ENCODE measurements around the gene ACOT11. TPM values are rescaled to one million over a fixed set of nuclear protein-coding genes. Genes with fewer than 3 reads are reported as not detected.

Gene ACOT11
- total and polyA plus RNA-seq, 7 experiments from 2014 or later = 0.06 to 2.3 (median 0.87) TPM; not detected in 1

- intact Hi-C loops (cut with micrococcal nuclease) = no loop called here
- Mint-ChIP-seq H3K27ac (peak overlapping the region in 1 of 9 donors; percentile 46), H3K4me3 (no peak overlapping the region), H3K36me3 (no peaks in the 10 kb centered on the region), H3K4me1 (peaks cover 0 to 12% (median 2%) of the 10 kb centered on the region in 7 donors), H3K27me3 (peaks cover 0 to 4% (median 0%) of the 10 kb centered on the region in 5 donors), H3K9me3 (no peaks in the 10 kb centered on the region)
- no peaks in the 10 kb centered on the region for H3K27me3 ChIP-seq (ENCODE audit: control insufficient read depth in 2 of 2, insufficient read depth in 2 of 2, low read length in 2 of 2)
- H3K36me3 ChIP-seq (ENCODE audit: control insufficient read depth in 2 of 3, insufficient read depth in 3 of 3, low read length in 3 of 3) = no peaks in the 10 kb centered on the region
- no peak for DNase-seq
- H3K27ac ChIP-seq (ENCODE audit: low read depth, low read length) = no peak overlapping the region
- no peaks in the 10 kb centered on the region for H3K9me3 ChIP-seq (ENCODE audit: control insufficient read depth in 2 of 3, low read length in 3 of 3)
- H3K4me3 ChIP-seq (ENCODE audit: low read length) = no peak overlapping the region
- ChIA-PET CTCF (interaction anchor here (0.7 kb wide), 1 partner anchor 304 kb away, joined by 3 read pairs; no protein-coding TSS in a partner anchor), POLR2A (no interaction called here)
- ATAC-seq = no peak
- H3K4me1 ChIP-seq (ENCODE audit: control insufficient read depth in 2 of 2, insufficient read depth in 2 of 2, low read length in 2 of 2) = no peaks in the 10 kb centered on the region
These were observed 21.3 kb downstream of the ACOT11 start for GRCh38 chr1:54569339-54569738.

- peaks cover 0 to 4% (median 0%) of the 10 kb centered on the region in 5 donors for H3K27me3 Mint-ChIP-seq
- Histone ChIP-seq H3K27me3 (ENCODE audit: control insufficient read depth in 2 of 2, insufficient read depth in 2 of 2, low read length in 2 of 2) (no peaks in the 10 kb centered on the region), H3K36me3 (ENCODE audit: control insufficient read depth in 2 of 3, insufficient read depth in 3 of 3, low read length in 3 of 3) (no peaks in the 10 kb centered on the region), H3K4me3 (ENCODE audit: low read length) (no peak overlapping the region), H3K27ac (ENCODE audit: low read depth, low read length) (no peak overlapping the region), H3K9me3 (ENCODE audit: control insufficient read depth in 2 of 3, low read length in 3 of 3) (no peaks in the 10 kb centered on the region), H3K4me1 (ENCODE audit: control insufficient read depth in 2 of 2, insufficient read depth in 2 of 2, low read length in 2 of 2) (no peaks in the 10 kb centered on the region)
- no peak for ATAC-seq
- no peaks in the 10 kb centered on the region for H3K9me3 Mint-ChIP-seq
- H3K4me3 Mint-ChIP-seq = no peak overlapping the region
- DNase-seq = no peak
- intact Hi-C loops (cut with micrococcal nuclease) = no loop called here
- no peak overlapping the region for H3K27ac Mint-ChIP-seq
- no peaks in the 10 kb centered on the region for H3K36me3 Mint-ChIP-seq
- POLR2A ChIA-PET = interaction anchor here (0.6 kb wide), 1 partner anchor 71 kb away, joined by 3 read pairs; no protein-coding TSS in a partner anchor
- CTCF ChIA-PET = no interaction called here
- peaks cover 0 to 12% (median 0%) of the 10 kb centered on the region in 7 donors for H3K4me1 Mint-ChIP-seq
These were observed 22.1 kb downstream of the ACOT11 start for GRCh38 chr1:54570161-54570560.

- CTCF ChIA-PET = no interaction called here
- intact Hi-C loops (cut with micrococcal nuclease) = no loop called here
- peak overlapping the region in 1 of 9 donors; percentile 23 for H3K27ac Mint-ChIP-seq
These were observed 23.3 kb downstream of the ACOT11 start for GRCh38 chr1:54571326-54571725.

GRCh38 chr1:54571803-54572541, 23.9 kb downstream of the ACOT11 start:
- H3K9me3 ChIP-seq (ENCODE audit: control insufficient read depth in 2 of 3, low read length in 3 of 3) = no peaks in the 10 kb centered on the region
- no peaks in the 10 kb centered on the region for H3K36me3 ChIP-seq (ENCODE audit: control insufficient read depth in 2 of 3, insufficient read depth in 3 of 3, low read length in 3 of 3)
- no peaks in the 10 kb centered on the region for H3K36me3 Mint-ChIP-seq
- H3K4me1 Mint-ChIP-seq = peaks cover 0 to 12% (median 0%) of the 10 kb centered on the region in 7 donors
- peak overlapping the region in 1 of 9 donors; percentile 23 for H3K27ac Mint-ChIP-seq
- intact Hi-C loops (cut with micrococcal nuclease) = no loop called here
- no peak overlapping the region for H3K27ac ChIP-seq (ENCODE audit: low read depth, low read length)
- H3K9me3 Mint-ChIP-seq = no peaks in the 10 kb centered on the region
- H3K4me1 ChIP-seq (ENCODE audit: control insufficient read depth in 2 of 2, insufficient read depth in 2 of 2, low read length in 2 of 2) = no peaks in the 10 kb centered on the region
- no peak overlapping the region for H3K4me3 Mint-ChIP-seq
- no peaks in the 10 kb centered on the region for H3K27me3 ChIP-seq (ENCODE audit: control insufficient read depth in 2 of 2, insufficient read depth in 2 of 2, low read length in 2 of 2)
- H3K27me3 Mint-ChIP-seq = peaks cover 0 to 1% (median 0%) of the 10 kb centered on the region in 5 donors
- ChIA-PET CTCF (no interaction called here), POLR2A (no interaction called here)
- DNase-seq (no peak), ATAC-seq (no peak)
- no peak overlapping the region for H3K4me3 ChIP-seq (ENCODE audit: low read length)

More at GRCh38 chr1:54571326-54571725, 23.3 kb downstream of the ACOT11 start:
- H3K4me3 ChIP-seq (ENCODE audit: low read length) = no peak overlapping the region
- no peak overlapping the region for H3K27ac ChIP-seq (ENCODE audit: low read depth, low read length)
- Mint-ChIP-seq H3K27me3 (peaks cover 0 to 4% (median 0%) of the 10 kb centered on the region in 5 donors), H3K4me1 (peaks cover 0 to 12% (median 0%) of the 10 kb centered on the region in 7 donors), H3K36me3 (no peaks in the 10 kb centered on the region), H3K4me3 (no peak overlapping the region), H3K9me3 (no peaks in the 10 kb centered on the region)
- H3K36me3 ChIP-seq (ENCODE audit: control insufficient read depth in 2 of 3, insufficient read depth in 3 of 3, low read length in 3 of 3) = no peaks in the 10 kb centered on the region
- POLR2A ChIA-PET = no interaction called here
- DNase-seq (no peak), ATAC-seq (no peak)
- no peaks in the 10 kb centered on the region for H3K9me3 ChIP-seq (ENCODE audit: control insufficient read depth in 2 of 3, low read length in 3 of 3)
- H3K4me1 ChIP-seq (ENCODE audit: control insufficient read depth in 2 of 2, insufficient read depth in 2 of 2, low read length in 2 of 2) = no peaks in the 10 kb centered on the region
- H3K27me3 ChIP-seq (ENCODE audit: control insufficient read depth in 2 of 2, insufficient read depth in 2 of 2, low read length in 2 of 2) = no peaks in the 10 kb centered on the region

- no peak overlapping the region for H3K4me3 ChIP-seq (ENCODE audit: low read length)
- DNase-seq (no peak), ATAC-seq (no peak)
- ChIA-PET POLR2A (no interaction called here), CTCF (no interaction called here)
- H3K9me3 Mint-ChIP-seq = peaks cover 0 to under 1% (median 0%) of the 10 kb centered on the region in 11 donors
- H3K36me3 ChIP-seq (ENCODE audit: control insufficient read depth in 2 of 3, insufficient read depth in 3 of 3, low read length in 3 of 3) = no peaks in the 10 kb centered on the region
- H3K27ac ChIP-seq (ENCODE audit: low read depth, low read length) = no peak overlapping the region
- H3K4me1 Mint-ChIP-seq = peaks cover 0 to 12% (median 0%) of the 10 kb centered on the region in 7 donors
- H3K36me3 Mint-ChIP-seq = no peaks in the 10 kb centered on the region
- no peaks in the 10 kb centered on the region for H3K27me3 ChIP-seq (ENCODE audit: control insufficient read depth in 2 of 2, insufficient read depth in 2 of 2, low read length in 2 of 2)
- no peaks in the 10 kb centered on the region for H3K4me1 ChIP-seq (ENCODE audit: control insufficient read depth in 2 of 2, insufficient read depth in 2 of 2, low read length in 2 of 2)
- H3K4me3 Mint-ChIP-seq = no peak overlapping the region
- H3K27me3 Mint-ChIP-seq = peaks cover 0 to 1% (median 0%) of the 10 kb centered on the region in 5 donors
- intact Hi-C loops (cut with micrococcal nuclease) = no loop called here
- H3K27ac Mint-ChIP-seq = no peak overlapping the region
- no peaks in the 10 kb centered on the region for H3K9me3 ChIP-seq (ENCODE audit: control insufficient read depth in 2 of 3, low read length in 3 of 3)
These were observed 24.5 kb downstream of the ACOT11 start for GRCh38 chr1:54572542-54572850.

- no peak for ATAC-seq
- intact Hi-C loops (cut with micrococcal nuclease) = no loop called here
- Histone ChIP-seq H3K9me3 (ENCODE audit: control insufficient read depth in 2 of 3, low read length in 3 of 3) (no peaks in the 10 kb centered on the region), H3K4me1 (ENCODE audit: control insufficient read depth in 2 of 2, insufficient read depth in 2 of 2, low read length in 2 of 2) (no peaks in the 10 kb centered on the region), H3K27ac (ENCODE audit: low read depth, low read length) (no peak overlapping the region), H3K36me3 (ENCODE audit: control insufficient read depth in 2 of 3, insufficient read depth in 3 of 3, low read length in 3 of 3) (no peaks in the 10 kb centered on the region), H3K4me3 (ENCODE audit: low read length) (no peak overlapping the region), H3K27me3 (ENCODE audit: control insufficient read depth in 2 of 2, insufficient read depth in 2 of 2, low read length in 2 of 2) (no peaks in the 10 kb centered on the region)
- Mint-ChIP-seq H3K36me3 (no peaks in the 10 kb centered on the region), H3K4me3 (no peak overlapping the region), H3K27me3 (peaks cover 0 to under 1% (median 0%) of the 10 kb centered on the region in 5 donors), H3K27ac (peak overlapping the region in 1 of 9 donors; percentile 14), H3K4me1 (peaks cover 0 to 7% (median 0%) of the 10 kb centered on the region in 7 donors), H3K9me3 (peaks cover 0 to 3% (median 0%) of the 10 kb centered on the region in 11 donors)
- ChIA-PET POLR2A (no interaction called here), CTCF (no interaction called here)
- no peak for DNase-seq
These were observed 26.2 kb downstream of the ACOT11 start for GRCh38 chr1:54574158-54574778.

All from naive thymus-derived CD4-positive, alpha-beta T cell (primary cell).